ENCODE results near the gene GP1BA. TPM values are rescaled to one million over a fixed set of nuclear protein-coding genes. Genes with fewer than 3 reads are reported as not detected.

Gene GP1BA
- total and polyA plus RNA-seq, 2 experiments from 2014 or later, result 0.24 TPM; not detected in 1

- TF ChIP-seq EZH2phosphoT487 (IDR thresholded peaks at IDR 0.05; ENCODE audit: unreplicated experiment), result no peak
- no peak for TF ChIP-seq REST (IDR thresholded peaks at IDR 0.05; ENCODE audit: unreplicated experiment)
- no peak for TF ChIP-seq CREB1 (CRISPR knock-in tag; IDR thresholded peaks at IDR 0.05; ENCODE audit: low read depth)
- TF ChIP-seq ZNF331 (CRISPR knock-in tag; IDR thresholded peaks at IDR 0.05; ENCODE audit: low read depth), result no peak
- no peak for TF ChIP-seq JUNB (IDR thresholded peaks at IDR 0.05; ENCODE audit: unreplicated experiment)
- TF ChIP-seq ETS1 (IDR thresholded peaks at IDR 0.05), result no peak
- no peak for TF ChIP-seq EZH2 (IDR thresholded peaks at IDR 0.05; ENCODE audit: low read depth, unreplicated experiment)
- peaks cover 19% of the 10 kb centered on the region for H3K4me1 Mint-ChIP-seq
- Histone ChIP-seq H3K27me3 (ENCODE audit: insufficient read depth) (no peaks in the 10 kb centered on the region), H3K4me3 (no peak overlapping the region), H2AFZ (no peak overlapping the region), H3K27ac (ENCODE audit: low read depth) (no peak overlapping the region), H3K9me2 (ENCODE audit: insufficient read depth) (no peaks in the 10 kb centered on the region), H3K79me2 (replicated peaks; ENCODE audit: insufficient read depth) (no peaks in the 10 kb centered on the region), H4K20me1 (replicated peaks; ENCODE audit: insufficient read depth) (0 out of 2 replicates have a peak, but pooled peaks cover 6% of the 10 kb centered on the region), H3K4me1 (ENCODE audit: insufficient read depth) (no peaks in the 10 kb centered on the region; the same call in 1 of the 2 replicates), H3F3A (replicated peaks; ENCODE audit: low read depth) (peaks cover 12% of the 10 kb centered on the region; the same call in 1 of the 2 replicates), H3K4me2 (no peak overlapping the region), H3K36me3 (ENCODE audit: insufficient read depth) (no peaks in the 10 kb centered on the region)
- no peak overlapping the region for H3K27ac Mint-ChIP-seq
- H3K9me3 Mint-ChIP-seq, result no peaks in the 10 kb centered on the region
- no peak overlapping the region for H3K4me3 Mint-ChIP-seq
- H3K36me3 Mint-ChIP-seq (ENCODE audit: low read depth), result peaks cover 42% of the 10 kb centered on the region
- peaks cover 21% of the 10 kb centered on the region for H3K27me3 Mint-ChIP-seq (ENCODE audit: insufficient read depth, low read depth, poor library complexity)
- no peak for DNase-seq (ENCODE audit: low spot score)
- no peak for ATAC-seq
These were observed 47.6 kb upstream of the GP1BA start for GRCh38 chr17:4884489-4884888.

- Histone ChIP-seq H3K27ac (ENCODE audit: low read depth) (no peak overlapping the region), H2AFZ (no peak overlapping the region), H3K27me3 (ENCODE audit: insufficient read depth) (no peaks in the 10 kb centered on the region), H3K79me2 (replicated peaks; ENCODE audit: insufficient read depth) (no peaks in the 10 kb centered on the region), H3K36me3 (ENCODE audit: insufficient read depth) (no peaks in the 10 kb centered on the region), H4K20me1 (replicated peaks; ENCODE audit: insufficient read depth) (0 out of 2 replicates have a peak, but pooled peaks cover 6% of the 10 kb centered on the region), H3K9me2 (ENCODE audit: insufficient read depth) (no peaks in the 10 kb centered on the region), H3F3A (replicated peaks; ENCODE audit: low read depth) (peaks cover 12% of the 10 kb centered on the region; the same call in 1 of the 2 replicates), H3K4me3 (no peak overlapping the region), H3K4me1 (ENCODE audit: insufficient read depth) (no peaks in the 10 kb centered on the region; the same call in 1 of the 2 replicates), H3K4me2 (no peak overlapping the region)
- DNase-seq (ENCODE audit: low spot score), result no peak
- H3K27ac Mint-ChIP-seq, result no peak overlapping the region
- no peaks in the 10 kb centered on the region for H3K9me3 Mint-ChIP-seq
- H3K36me3 Mint-ChIP-seq (ENCODE audit: low read depth), result peaks cover 45% of the 10 kb centered on the region
- no peak for TF ChIP-seq JUNB (IDR thresholded peaks at IDR 0.05; ENCODE audit: unreplicated experiment)
- no peak for TF ChIP-seq ZNF331 (CRISPR knock-in tag; IDR thresholded peaks at IDR 0.05; ENCODE audit: low read depth)
- no peak for TF ChIP-seq EZH2phosphoT487 (IDR thresholded peaks at IDR 0.05; ENCODE audit: unreplicated experiment)
- TF ChIP-seq ZNF462 (CRISPR knock-in tag; IDR thresholded peaks at IDR 0.05), result no peak
- no peak for TF ChIP-seq ETS1 (IDR thresholded peaks at IDR 0.05)
- peaks cover 10% of the 10 kb centered on the region for H3K4me1 Mint-ChIP-seq
- ATAC-seq, result no peak
- H3K27me3 Mint-ChIP-seq (ENCODE audit: insufficient read depth, low read depth, poor library complexity), result peaks cover 22% of the 10 kb centered on the region
- no peak overlapping the region for H3K4me3 Mint-ChIP-seq
These were observed 45.2 kb upstream of the GP1BA start for GRCh38 chr17:4886830-4887229.
